Neuronal stem cell (in vitro differentiated cells): ENCODE measurements around the gene UPF2.

Source experiments
- DNase-seq: peaks from one replicate; pipeline ENCODE4 v3.0.0-alpha.2; 2013; ENCODE audit warnings: low spot score
- H2AFZ ChIP-seq: one replicate; pipeline ENCODE4 v1.6.1; 2013; ENCODE audit warnings: mild to moderate bottlenecking, low read length, inconsistent platforms
- H2AK5ac ChIP-seq: 2 replicates; pipeline ENCODE4 v1.6.1; 2013; ENCODE audit warnings: low read depth, mild to moderate bottlenecking, inconsistent platforms, low read length, moderate library complexity, mixed read lengths
- H2BK120ac ChIP-seq: 2 replicates; pipeline ENCODE4 v1.6.1; 2013; ENCODE audit warnings: low read depth, mild to moderate bottlenecking, inconsistent platforms, low read length, moderate library complexity, mixed read lengths
- H2BK12ac ChIP-seq: one replicate; pipeline ENCODE4 v1.6.1; 2013; ENCODE audit warnings: low read length, inconsistent platforms
- H2BK15ac ChIP-seq: 2 replicates; pipeline ENCODE4 v1.6.1; 2013; ENCODE audit warnings: mild to moderate bottlenecking, low read length, inconsistent platforms, mixed read lengths
- H2BK5ac ChIP-seq: one replicate; pipeline ENCODE4 v1.6.1; 2013; ENCODE audit warnings: inconsistent platforms, mild to moderate bottlenecking, low read length, moderate library complexity
- H3K14ac ChIP-seq: one replicate; pipeline ENCODE4 v1.6.1; 2013; ENCODE audit warnings: low read length, inconsistent platforms
- H3K18ac ChIP-seq: 2 replicates; pipeline ENCODE4 v1.6.1; 2013; ENCODE audit warnings: low read length, inconsistent platforms
- H3K23ac ChIP-seq: 2 replicates; pipeline ENCODE4 v1.6.1; 2013; ENCODE audit warnings: low read depth, mild to moderate bottlenecking, mixed read lengths, low read length, inconsistent platforms; ENCODE audit not compliant: poor library complexity
- H3K27ac ChIP-seq: replicated peaks from 3 replicates; pipeline ENCODE4 v1.5.1; 2013; ENCODE audit warnings: low read length, inconsistent platforms
- H3K27me3 ChIP-seq, 3 experiments: 2 replicates each; pipeline ENCODE4 v1.6.1; 2013; ENCODE audit warnings: low read length in 3 of 3, mild to moderate bottlenecking in 2 of 3, inconsistent platforms in 1 of 3, low read depth in 1 of 3, mixed read lengths in 1 of 3, moderate library complexity in 1 of 3; ENCODE audit not compliant: control insufficient read depth in 3 of 3, insufficient read depth in 3 of 3
- H3K36me3 ChIP-seq, 2 donors: replicated peaks in 1 of 2; 2 replicates each; pipeline ENCODE4 v1.6.1; 2013; ENCODE audit warnings: low read length in 2 of 2; ENCODE audit not compliant: control insufficient read depth in 2 of 2, insufficient read depth in 2 of 2
- H3K4ac ChIP-seq: 2 replicates; pipeline ENCODE4 v1.6.1; 2013; ENCODE audit warnings: inconsistent platforms, mild to moderate bottlenecking, low read length, moderate library complexity
- H3K4me1 ChIP-seq, 2 donors: 1 replicate in 1 of 2; 2 replicates in 1 of 2; pipeline ENCODE4 v1.6.1; 2013; ENCODE audit warnings: low read length in 2 of 2, low read depth in 1 of 2; ENCODE audit not compliant: control insufficient read depth in 2 of 2, insufficient read depth in 1 of 2
- H3K4me2 ChIP-seq: one replicate; pipeline ENCODE4 v1.6.1; 2013; ENCODE audit warnings: mild to moderate bottlenecking, low read length, inconsistent platforms; ENCODE audit not compliant: insufficient read depth, poor library complexity, severe bottlenecking
- H3K4me3 ChIP-seq, 2 donors: 2 replicates each; pipeline ENCODE4 v1.5.1; 2013; ENCODE audit warnings: low read length in 2 of 2, mild to moderate bottlenecking in 2 of 2, inconsistent platforms in 1 of 2, moderate library complexity in 1 of 2
- H3K79me1 ChIP-seq: one replicate; pipeline ENCODE4 v1.6.1; 2013; ENCODE audit warnings: low read depth, mild to moderate bottlenecking, inconsistent platforms, low read length, moderate library complexity
- H3K9ac ChIP-seq: one replicate; pipeline ENCODE4 v1.6.1; 2013; ENCODE audit warnings: mild to moderate bottlenecking, low read depth, low read length, inconsistent platforms; ENCODE audit not compliant: poor library complexity
- H3K9me3 ChIP-seq, 2 donors: replicated peaks in 1 of 2; 2 replicates each; pipeline versions ENCODE3 to v1.6.1; 2013; ENCODE audit warnings: low read length in 2 of 2, mild to moderate bottlenecking in 2 of 2, inconsistent platforms in 1 of 2, low read depth in 1 of 2, mixed read lengths in 1 of 2, moderate library complexity in 1 of 2; ENCODE audit not compliant: control insufficient read depth in 2 of 2, insufficient read depth in 1 of 2
- H4K8ac ChIP-seq: one replicate; pipeline ENCODE4 v1.6.1; 2013; ENCODE audit warnings: low read depth, mild to moderate bottlenecking, inconsistent platforms, low read length, moderate library complexity
- H4K91ac ChIP-seq: one replicate; pipeline ENCODE4 v1.6.1; 2013; ENCODE audit warnings: low read length, low read depth, mild to moderate bottlenecking, inconsistent platforms; ENCODE audit not compliant: poor library complexity
- WGBS, 2 donors: extraction: QIAGEN DNeasy Blood & Tissue Kit; methylation state at CpG; one replicate each; pipeline ENCODE4 v1.1.7; 2013; ENCODE audit warnings: missing lambda C conversion rate in 2 of 2, mixed read lengths in 1 of 2; ENCODE audit not compliant: insufficient read length in 2 of 2, insufficient replicate concordance in 1 of 2; ENCODE audit errors: extremely low coverage in 2 of 2; 5-methylcytosine and 5-hydroxymethylcytosine counted together

Gene UPF2

DNA sequence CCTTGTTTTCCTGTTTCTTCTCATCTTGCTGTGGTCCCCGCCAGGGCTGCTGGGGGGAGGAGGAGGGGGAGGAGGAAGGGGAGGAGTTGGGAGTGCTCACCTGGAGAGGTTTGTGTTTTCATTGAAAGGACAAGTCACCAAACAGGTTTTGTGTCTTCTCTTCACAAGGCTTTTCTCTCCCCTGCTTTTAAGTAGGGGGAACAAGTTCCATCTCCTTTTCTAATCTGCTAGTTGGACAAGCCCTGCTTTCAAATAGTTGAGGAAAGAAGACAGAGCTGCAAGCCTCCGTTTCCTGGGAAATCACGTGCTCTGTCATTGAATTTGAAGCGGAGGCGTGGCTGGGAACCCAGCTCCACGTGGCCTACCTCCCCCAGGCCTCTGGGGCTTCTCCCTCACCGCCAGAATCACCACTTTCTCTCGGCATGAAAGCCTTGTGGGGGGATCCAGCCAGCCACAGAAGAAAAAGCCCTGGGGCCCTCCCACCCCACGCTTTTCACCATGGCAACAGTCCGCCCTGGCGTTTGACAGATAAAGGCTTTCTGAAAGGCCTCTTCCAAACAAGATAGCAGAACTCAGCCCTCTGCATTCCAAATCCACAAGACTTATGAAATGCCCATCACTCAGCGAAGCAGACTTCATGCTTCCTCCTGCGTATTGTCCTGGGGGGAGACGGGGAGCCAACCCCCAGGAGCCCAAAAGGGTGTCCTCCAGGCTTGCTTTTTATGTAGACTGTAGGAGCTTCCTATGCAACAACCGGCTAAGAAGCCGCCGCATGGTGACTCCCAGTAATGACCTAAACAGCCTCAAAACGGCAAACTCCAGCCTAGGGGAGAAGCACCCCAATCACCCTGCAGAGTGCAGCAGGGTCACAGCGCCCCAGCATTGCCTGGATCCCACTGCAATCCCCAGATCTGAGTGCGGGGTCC is 167.8 kb downstream of the UPF2 start:
- Histone ChIP-seq H2BK12ac (no peak overlapping the region), H3K23ac (peak overlapping the region; percentile 47), H2BK15ac (peak overlapping the region; percentile 96), H3K4me3 (peak overlapping the region in 1 of 2 donors; percentile 23), H3K4ac (peak overlapping the region; percentile 30), H3K14ac (peak overlapping the region; percentile 15), H3K18ac (peak overlapping the region; percentile 97), H3K9me3 (no peaks in the 10 kb centered on the region), H3K9ac (peak overlapping the region; percentile 65), H2AFZ (peak overlapping the region; percentile 81), H3K79me1 (no peaks in the 10 kb centered on the region), H3K4me1 (peaks cover 18 to 25% of the 10 kb centered on the region in 2 donors), H3K27ac (peak overlapping the region; percentile 86), H3K27me3 (no peaks in the 10 kb centered on the region), H2BK120ac (peak overlapping the region; percentile 52), H4K8ac (no peak overlapping the region), H2AK5ac (peak overlapping the region; percentile 73), H3K36me3 (no peaks in the 10 kb centered on the region), H2BK5ac (peak overlapping the region; percentile 97), H3K4me2 (peak overlapping the region; percentile 30), H4K91ac (peak overlapping the region; percentile 73)
- WGBS, 2 donors: no CpG with 5 or more reads among the region's 20 CpGs
- DNase-seq: peak; percentile 90

DNA sequence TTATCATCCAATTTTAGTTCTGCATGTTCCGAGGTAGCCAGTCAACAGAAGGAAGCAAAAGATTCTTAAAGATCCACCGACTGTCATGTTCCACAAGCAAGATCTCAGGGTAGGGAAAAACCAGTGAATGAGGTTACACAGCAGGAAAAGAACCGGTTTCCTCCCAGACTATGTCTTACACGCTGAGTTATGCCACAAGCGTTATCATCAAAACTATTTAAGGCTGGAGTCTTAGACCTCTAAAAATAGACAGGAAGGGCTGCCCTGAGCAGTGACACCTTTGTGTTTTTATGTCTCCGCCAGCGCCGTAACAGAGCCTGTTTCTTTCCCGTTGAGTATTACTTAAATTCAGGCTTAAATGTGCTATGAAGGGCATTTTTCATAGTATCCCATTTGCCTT is 171.1 kb downstream of the UPF2 start:
- no peak overlapping the region for H3K9ac ChIP-seq
- H2BK120ac ChIP-seq: no peak overlapping the region
- H2AFZ ChIP-seq: peak overlapping the region; percentile 53
- H3K27me3 ChIP-seq: no peaks in the 10 kb centered on the region
- H3K4me1 ChIP-seq: peaks cover 16 to 24% of the 10 kb centered on the region in 2 donors
- H2BK12ac ChIP-seq: no peak overlapping the region
- no peaks in the 10 kb centered on the region for H3K79me1 ChIP-seq
- H3K9me3 ChIP-seq: no peaks in the 10 kb centered on the region
- H3K4me2 ChIP-seq: no peak overlapping the region
- no peak overlapping the region for H4K91ac ChIP-seq
- no peak overlapping the region for H3K18ac ChIP-seq
- H4K8ac ChIP-seq: no peak overlapping the region
- H3K27ac ChIP-seq: no peak overlapping the region
- no peak overlapping the region for H2BK5ac ChIP-seq
- H3K36me3 ChIP-seq: no peaks in the 10 kb centered on the region
- no peak overlapping the region for H3K4me3 ChIP-seq
- no peak overlapping the region for H3K23ac ChIP-seq
- H2AK5ac ChIP-seq: no peak overlapping the region
- H3K14ac ChIP-seq: no peak overlapping the region
- DNase-seq: no peak
- no CpG with 5 or more reads among the region's 9 CpGs for WGBS, 2 donors
- no peak overlapping the region for H3K4ac ChIP-seq
- H2BK15ac ChIP-seq: no peak overlapping the region

DNA sequence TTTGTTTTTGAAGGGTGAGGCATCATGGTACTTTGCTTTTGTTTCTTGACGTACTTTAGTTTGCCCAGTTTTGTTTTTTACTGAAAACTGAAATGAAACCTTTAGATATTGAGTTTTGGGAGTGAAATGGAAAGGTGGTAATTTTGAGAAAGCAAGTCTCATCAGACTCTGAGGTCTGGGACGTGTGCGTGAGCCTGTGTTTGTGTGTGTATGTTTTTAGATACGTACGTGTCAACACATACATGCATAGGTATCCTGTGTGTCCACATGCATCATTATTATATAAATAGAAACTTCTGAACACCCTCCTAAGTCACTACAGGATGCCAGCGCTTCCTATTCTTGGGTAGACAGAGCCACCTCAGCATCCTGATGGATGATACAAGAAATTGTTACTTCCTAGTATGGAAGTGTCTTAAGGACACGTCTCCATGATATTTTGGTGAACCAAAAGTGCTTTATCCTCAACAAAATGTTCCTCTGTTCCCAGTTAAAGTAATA is 171.7 kb downstream of the UPF2 start:
- no peak overlapping the region for H3K4me2 ChIP-seq
- no peak overlapping the region for H2AK5ac ChIP-seq
- no peak overlapping the region for H2AFZ ChIP-seq
- WGBS, 2 donors: no CpG with 5 or more reads among the region's 7 CpGs
- H2BK15ac ChIP-seq: no peak overlapping the region
- H4K8ac ChIP-seq: no peak overlapping the region
- H2BK120ac ChIP-seq: no peak overlapping the region
- H3K27ac ChIP-seq: no peak overlapping the region
- H3K23ac ChIP-seq: no peak overlapping the region
- no peak overlapping the region for H2BK12ac ChIP-seq
- no peak overlapping the region for H2BK5ac ChIP-seq
- H3K14ac ChIP-seq: no peak overlapping the region
- no peak overlapping the region for H3K18ac ChIP-seq
- H3K4me3 ChIP-seq: no peak overlapping the region
- DNase-seq: no peak
- H3K36me3 ChIP-seq: no peaks in the 10 kb centered on the region
- no peak overlapping the region for H3K9ac ChIP-seq
- no peak overlapping the region for H3K4ac ChIP-seq
- no peaks in the 10 kb centered on the region for H3K79me1 ChIP-seq
- no peaks in the 10 kb centered on the region for H3K9me3 ChIP-seq
- peaks cover 13 to 19% of the 10 kb centered on the region in 2 donors for H3K4me1 ChIP-seq
- peaks cover 0 to 2% (median 0%) of the 10 kb centered on the region in 3 experiments for H3K27me3 ChIP-seq
- no peak overlapping the region for H4K91ac ChIP-seq

DNA sequence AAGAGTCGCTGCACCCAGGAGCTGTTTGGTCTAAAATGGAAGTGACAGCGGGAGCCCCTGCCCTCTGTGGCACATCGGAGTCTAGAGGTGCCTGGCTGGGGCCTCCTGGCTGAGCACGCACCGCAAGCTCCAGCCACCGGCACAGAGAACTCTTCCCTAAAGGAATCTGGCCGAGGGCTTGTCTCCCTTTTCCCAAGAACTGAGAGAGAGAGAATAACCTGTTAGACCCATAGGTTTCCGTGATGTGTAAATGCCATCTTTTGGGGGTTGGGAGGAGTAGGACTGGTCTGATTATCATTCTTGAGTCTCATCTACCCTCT is 172.2 kb downstream of the UPF2 start:
- Histone ChIP-seq H2BK5ac (no peak overlapping the region), H3K18ac (peak overlapping the region; percentile 88), H3K4me1 (peaks cover 8 to 14% of the 10 kb centered on the region in 2 donors), H2BK15ac (no peak overlapping the region), H3K14ac (no peak overlapping the region), H3K9ac (no peak overlapping the region), H3K27me3 (peaks cover 0 to 2% (median 0%) of the 10 kb centered on the region in 3 experiments), H2BK12ac (no peak overlapping the region), H3K4me3 (no peak overlapping the region), H3K27ac (no peak overlapping the region), H3K9me3 (no peaks in the 10 kb centered on the region), H4K91ac (no peak overlapping the region), H4K8ac (no peak overlapping the region), H2AK5ac (peak overlapping the region; percentile 48), H2AFZ (no peak overlapping the region), H3K23ac (no peak overlapping the region), H3K4me2 (no peak overlapping the region), H3K4ac (no peak overlapping the region), H2BK120ac (no peak overlapping the region), H3K79me1 (no peaks in the 10 kb centered on the region), H3K36me3 (no peaks in the 10 kb centered on the region)
- no CpG with 5 or more reads among the region's 8 CpGs for WGBS, 2 donors
- DNase-seq: no peak
